ENCODE measurements around the gene LYZL1.

LYZL1 gene

DNA sequence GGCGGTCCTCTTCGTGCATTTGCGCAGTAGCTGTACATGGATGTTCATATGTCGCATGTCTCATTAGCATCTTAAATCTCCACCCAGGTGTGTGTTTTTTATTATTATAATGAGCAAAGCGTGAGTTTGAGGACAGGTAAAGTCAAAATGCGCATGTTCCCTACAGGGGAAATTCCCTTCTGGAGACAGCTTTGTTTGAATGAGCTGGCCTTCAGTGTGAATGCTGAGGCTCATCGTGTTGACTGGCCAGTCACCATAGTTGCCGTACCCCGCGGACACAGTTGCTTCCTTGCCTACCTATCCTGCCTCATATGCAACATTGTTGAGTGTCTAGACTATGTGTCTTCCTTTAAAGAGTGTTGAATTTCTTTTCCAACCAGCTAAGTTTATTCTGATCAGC lies 13.6 kb downstream of the LYZL1 start:
- no CpG with 5 or more reads among the region's 10 CpGs for WGBS, 2 donors (ENCODE audit: extremely low coverage in 2 of 2, insufficient read length in 2 of 2, insufficient replicate concordance in 1 of 2)

DNA sequence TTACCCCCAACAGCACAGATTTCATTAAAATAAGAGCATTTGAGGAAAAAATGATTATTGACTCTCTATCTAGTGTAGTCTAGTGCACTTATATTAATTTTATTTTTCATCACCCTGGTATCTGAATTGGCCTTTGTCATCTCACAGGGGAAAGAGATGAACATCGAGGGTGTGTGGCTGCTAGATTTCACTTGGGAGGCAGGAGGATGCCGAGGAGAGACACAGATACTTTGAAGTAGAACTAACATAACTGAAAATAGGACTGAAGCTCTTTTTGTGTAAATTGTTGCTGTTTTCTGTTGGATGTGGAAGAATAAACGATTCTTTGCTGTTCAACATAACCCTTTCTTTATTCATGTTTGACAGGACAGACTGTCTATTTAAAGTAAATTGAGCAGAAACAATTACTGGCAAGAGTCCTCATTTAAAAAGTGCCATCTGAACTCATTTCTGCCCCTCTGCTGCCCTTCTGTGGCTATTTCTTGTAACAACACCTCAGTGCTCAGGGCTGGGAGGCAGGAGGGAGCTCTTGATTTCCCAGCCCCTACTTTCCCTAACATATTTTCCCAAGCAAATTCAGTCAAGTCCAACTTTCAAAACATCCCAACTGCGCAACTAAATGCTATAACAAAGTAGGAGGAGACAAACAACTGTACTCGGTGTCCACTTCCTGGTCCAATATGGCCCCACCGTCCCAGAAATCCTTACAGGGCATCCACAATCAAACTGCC lies 15.6 kb downstream of the LYZL1 start:
- DNase-seq (ENCODE audit: low spot score) = peak; percentile 79
- H3K4me1 ChIP-seq (ENCODE audit: control insufficient read depth in 2 of 2, insufficient read depth in 1 of 2, low read depth in 1 of 2, low read length in 2 of 2) = no peaks in the 10 kb centered on the region
- no peak overlapping the region for H3K9ac ChIP-seq (ENCODE audit: low read depth, low read length, poor library complexity)
- H2BK12ac ChIP-seq (ENCODE audit: low read length) = no peak overlapping the region
- H2BK15ac ChIP-seq (ENCODE audit: low read length) = no peak overlapping the region
- H3K9me3 ChIP-seq (replicated peaks in 1 of 2; ENCODE audit: control insufficient read depth in 2 of 2, insufficient read depth in 1 of 2, low read depth in 1 of 2, low read length in 2 of 2) = no peaks in the 10 kb centered on the region
- peak overlapping the region; percentile 48 for H2AFZ ChIP-seq (ENCODE audit: low read length)
- H4K91ac ChIP-seq (ENCODE audit: low read depth, low read length, poor library complexity) = no peak overlapping the region
- H3K4ac ChIP-seq (ENCODE audit: low read length) = no peak overlapping the region
- no peak overlapping the region for H3K14ac ChIP-seq (ENCODE audit: low read length)
- H3K27ac ChIP-seq (replicated peaks; ENCODE audit: low read length) = no peak overlapping the region
- H3K4me2 ChIP-seq (ENCODE audit: insufficient read depth, low read length, poor library complexity, severe bottlenecking) = no peak overlapping the region
- no peak overlapping the region for H3K4me3 ChIP-seq (ENCODE audit: low read length in 2 of 2)
- H2BK120ac ChIP-seq (ENCODE audit: low read depth, low read length) = no peak overlapping the region
- H3K27me3 ChIP-seq (ENCODE audit: control insufficient read depth in 3 of 3, insufficient read depth in 3 of 3, low read depth in 1 of 3, low read length in 3 of 3) = no peaks in the 10 kb centered on the region
- no peak overlapping the region for H2AK5ac ChIP-seq (ENCODE audit: low read depth, low read length)
- no peak overlapping the region for H3K23ac ChIP-seq (ENCODE audit: low read depth, low read length, poor library complexity)
- WGBS, 2 donors (ENCODE audit: extremely low coverage in 2 of 2, insufficient read length in 2 of 2, insufficient replicate concordance in 1 of 2) = no CpG with 5 or more reads among the region's 6 CpGs
- H3K18ac ChIP-seq (ENCODE audit: low read length) = no peak overlapping the region
- H3K36me3 ChIP-seq (replicated peaks in 1 of 2; ENCODE audit: control insufficient read depth in 2 of 2, insufficient read depth in 2 of 2, low read length in 2 of 2) = no peaks in the 10 kb centered on the region
- H4K8ac ChIP-seq (ENCODE audit: low read depth, low read length) = no peak overlapping the region
- no peak overlapping the region for H2BK5ac ChIP-seq (ENCODE audit: low read length)
- no peaks in the 10 kb centered on the region for H3K79me1 ChIP-seq (ENCODE audit: low read depth, low read length)

More for the DNA sequence above, 13.6 kb downstream of the LYZL1 start:
- Histone ChIP-seq H3K4me2 (ENCODE audit: insufficient read depth, low read length, poor library complexity, severe bottlenecking) (no peak overlapping the region), H4K91ac (ENCODE audit: low read depth, low read length, poor library complexity) (no peak overlapping the region), H3K4me3 (ENCODE audit: low read length in 2 of 2) (no peak overlapping the region), H4K8ac (ENCODE audit: low read depth, low read length) (no peak overlapping the region), H2BK12ac (ENCODE audit: low read length) (no peak overlapping the region), H3K14ac (ENCODE audit: low read length) (no peak overlapping the region), H2BK120ac (ENCODE audit: low read depth, low read length) (no peak overlapping the region), H3K9me3 (replicated peaks in 1 of 2; ENCODE audit: control insufficient read depth in 2 of 2, insufficient read depth in 1 of 2, low read depth in 1 of 2, low read length in 2 of 2) (peaks cover 0 to 6% of the 10 kb centered on the region in 2 donors), H2AK5ac (ENCODE audit: low read depth, low read length) (no peak overlapping the region), H3K4me1 (ENCODE audit: control insufficient read depth in 2 of 2, insufficient read depth in 1 of 2, low read depth in 1 of 2, low read length in 2 of 2) (no peaks in the 10 kb centered on the region), H3K9ac (ENCODE audit: low read depth, low read length, poor library complexity) (no peak overlapping the region), H3K27me3 (ENCODE audit: control insufficient read depth in 3 of 3, insufficient read depth in 3 of 3, low read depth in 1 of 3, low read length in 3 of 3) (no peaks in the 10 kb centered on the region), H3K4ac (ENCODE audit: low read length) (no peak overlapping the region), H3K36me3 (replicated peaks in 1 of 2; ENCODE audit: control insufficient read depth in 2 of 2, insufficient read depth in 2 of 2, low read length in 2 of 2) (no peaks in the 10 kb centered on the region), H3K79me1 (ENCODE audit: low read depth, low read length) (no peaks in the 10 kb centered on the region), H3K27ac (replicated peaks; ENCODE audit: low read length) (no peak overlapping the region), H3K18ac (ENCODE audit: low read length) (no peak overlapping the region), H2AFZ (ENCODE audit: low read length) (no peak overlapping the region), H2BK15ac (ENCODE audit: low read length) (no peak overlapping the region), H3K23ac (ENCODE audit: low read depth, low read length, poor library complexity) (no peak overlapping the region), H2BK5ac (ENCODE audit: low read length) (no peak overlapping the region)
- DNase-seq (ENCODE audit: low spot score) = no peak

DNA sequence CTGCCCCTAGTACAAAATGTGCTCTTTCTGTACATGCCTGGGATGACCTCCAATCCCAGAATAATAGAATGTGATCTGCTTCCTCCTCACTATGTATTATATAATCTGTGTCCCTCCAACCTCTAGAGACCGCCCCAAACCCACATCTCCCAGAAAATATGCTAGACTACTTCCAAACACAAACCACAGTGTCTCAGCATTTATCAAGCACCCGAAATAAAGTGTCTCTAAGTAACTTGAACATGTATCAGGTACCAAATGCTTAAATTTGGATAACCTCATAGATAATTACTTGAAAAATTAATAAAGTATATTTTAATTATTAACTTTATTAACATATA lies 16.1 kb downstream of the LYZL1 start:
- DNase-seq (ENCODE audit: low spot score) = no peak
- Histone ChIP-seq H3K23ac (ENCODE audit: low read depth, low read length, poor library complexity) (no peak overlapping the region), H2BK12ac (ENCODE audit: low read length) (no peak overlapping the region), H3K36me3 (replicated peaks in 1 of 2; ENCODE audit: control insufficient read depth in 2 of 2, insufficient read depth in 2 of 2, low read length in 2 of 2) (no peaks in the 10 kb centered on the region), H2AFZ (ENCODE audit: low read length) (peak overlapping the region; percentile 48), H3K27me3 (ENCODE audit: control insufficient read depth in 3 of 3, insufficient read depth in 3 of 3, low read depth in 1 of 3, low read length in 3 of 3) (no peaks in the 10 kb centered on the region), H2AK5ac (ENCODE audit: low read depth, low read length) (no peak overlapping the region), H4K91ac (ENCODE audit: low read depth, low read length, poor library complexity) (no peak overlapping the region), H3K18ac (ENCODE audit: low read length) (no peak overlapping the region), H2BK15ac (ENCODE audit: low read length) (no peak overlapping the region), H4K8ac (ENCODE audit: low read depth, low read length) (no peak overlapping the region), H3K4me1 (ENCODE audit: control insufficient read depth in 2 of 2, insufficient read depth in 1 of 2, low read depth in 1 of 2, low read length in 2 of 2) (no peaks in the 10 kb centered on the region), H3K4me2 (ENCODE audit: insufficient read depth, low read length, poor library complexity, severe bottlenecking) (no peak overlapping the region), H3K9me3 (replicated peaks in 1 of 2; ENCODE audit: control insufficient read depth in 2 of 2, insufficient read depth in 1 of 2, low read depth in 1 of 2, low read length in 2 of 2) (no peaks in the 10 kb centered on the region), H3K79me1 (ENCODE audit: low read depth, low read length) (no peaks in the 10 kb centered on the region), H3K27ac (replicated peaks; ENCODE audit: low read length) (no peak overlapping the region), H3K4ac (ENCODE audit: low read length) (no peak overlapping the region), H3K9ac (ENCODE audit: low read depth, low read length, poor library complexity) (no peak overlapping the region), H3K4me3 (ENCODE audit: low read length in 2 of 2) (no peak overlapping the region), H2BK120ac (ENCODE audit: low read depth, low read length) (no peak overlapping the region), H2BK5ac (ENCODE audit: low read length) (no peak overlapping the region), H3K14ac (ENCODE audit: low read length) (no peak overlapping the region)
- WGBS, 2 donors (ENCODE audit: extremely low coverage in 2 of 2, insufficient read length in 2 of 2, insufficient replicate concordance in 1 of 2) = no CpG with 5 or more reads among the region's 2 CpGs

DNA sequence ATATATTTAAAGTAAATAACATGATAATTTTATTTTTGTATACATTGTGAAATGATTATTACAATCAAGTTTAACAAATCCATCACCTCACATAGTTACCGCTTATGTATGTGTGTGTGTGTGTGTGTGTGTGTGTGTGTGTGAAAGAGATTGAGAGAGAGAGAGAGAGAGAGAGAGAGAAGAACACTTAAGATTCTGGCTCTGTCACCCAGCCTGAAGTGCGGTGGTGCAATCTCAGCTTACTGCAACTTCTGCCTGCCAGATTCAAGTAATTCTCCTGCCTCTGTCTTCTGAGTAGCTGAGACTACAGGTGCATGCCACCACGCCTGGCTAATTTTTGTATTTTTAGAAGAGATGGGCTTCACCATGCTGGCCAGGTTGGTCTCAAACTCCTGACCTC lies 17.8 kb downstream of the LYZL1 start:
- H3K9me3 ChIP-seq (replicated peaks in 1 of 2; ENCODE audit: control insufficient read depth in 2 of 2, insufficient read depth in 1 of 2, low read depth in 1 of 2, low read length in 2 of 2) = no peaks in the 10 kb centered on the region
- H3K4me2 ChIP-seq (ENCODE audit: insufficient read depth, low read length, poor library complexity, severe bottlenecking) = no peak overlapping the region
- H2AFZ ChIP-seq (ENCODE audit: low read length) = no peak overlapping the region
- no peak overlapping the region for H3K4ac ChIP-seq (ENCODE audit: low read length)
- no peaks in the 10 kb centered on the region for H3K4me1 ChIP-seq (ENCODE audit: control insufficient read depth in 2 of 2, insufficient read depth in 1 of 2, low read depth in 1 of 2, low read length in 2 of 2)
- no peak overlapping the region for H3K14ac ChIP-seq (ENCODE audit: low read length)
- no peak overlapping the region for H2AK5ac ChIP-seq (ENCODE audit: low read depth, low read length)
- H2BK120ac ChIP-seq (ENCODE audit: low read depth, low read length) = no peak overlapping the region
- no peak overlapping the region for H3K4me3 ChIP-seq (ENCODE audit: low read length in 2 of 2)
- H3K23ac ChIP-seq (ENCODE audit: low read depth, low read length, poor library complexity) = no peak overlapping the region
- no peak overlapping the region for H3K9ac ChIP-seq (ENCODE audit: low read depth, low read length, poor library complexity)
- DNase-seq (ENCODE audit: low spot score) = no peak
- H4K8ac ChIP-seq (ENCODE audit: low read depth, low read length) = no peak overlapping the region
- no peaks in the 10 kb centered on the region for H3K27me3 ChIP-seq (ENCODE audit: control insufficient read depth in 3 of 3, insufficient read depth in 3 of 3, low read depth in 1 of 3, low read length in 3 of 3)
- H3K79me1 ChIP-seq (ENCODE audit: low read depth, low read length) = no peaks in the 10 kb centered on the region
- no peak overlapping the region for H2BK15ac ChIP-seq (ENCODE audit: low read length)
- no CpG with 5 or more reads among the region's 3 CpGs for WGBS, 2 donors (ENCODE audit: extremely low coverage in 2 of 2, insufficient read length in 2 of 2, insufficient replicate concordance in 1 of 2)
- no peak overlapping the region for H3K18ac ChIP-seq (ENCODE audit: low read length)
- H2BK5ac ChIP-seq (ENCODE audit: low read length) = no peak overlapping the region
- H3K36me3 ChIP-seq (replicated peaks in 1 of 2; ENCODE audit: control insufficient read depth in 2 of 2, insufficient read depth in 2 of 2, low read length in 2 of 2) = no peaks in the 10 kb centered on the region
- H4K91ac ChIP-seq (ENCODE audit: low read depth, low read length, poor library complexity) = no peak overlapping the region
- H2BK12ac ChIP-seq (ENCODE audit: low read length) = no peak overlapping the region
- H3K27ac ChIP-seq (replicated peaks; ENCODE audit: low read length) = no peak overlapping the region
